ENCODE data around the gene SUMO2. TPM values are rescaled to one million over a fixed set of nuclear protein-coding genes. Genes with fewer than 3 reads are reported as not detected.

Gene SUMO2
- total and polyA plus RNA-seq, 2 of the 4 experiments (the other 2 are of a cell fraction), result 71.3 to 83.7 TPM

DNA sequence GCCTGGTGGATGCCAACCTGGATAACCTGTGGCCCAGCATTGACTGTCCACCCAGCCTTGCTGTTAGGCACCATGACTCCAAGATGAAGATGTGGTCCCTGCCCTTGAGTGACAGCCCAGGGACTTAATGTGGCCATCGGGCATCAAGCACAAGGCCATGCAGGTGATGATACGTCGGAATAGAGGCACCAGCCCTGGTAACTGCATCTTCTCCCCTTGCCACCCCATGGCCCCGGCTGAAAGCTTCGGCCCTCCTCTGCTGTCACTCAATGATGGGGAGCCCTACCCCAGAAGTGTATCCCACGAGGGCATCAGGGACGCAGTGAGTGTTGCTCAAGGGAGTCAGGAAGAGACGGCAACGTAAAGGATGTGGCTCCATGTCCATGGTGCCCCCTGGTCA lies 53.2 kb downstream of the SUMO2 start:
- ATAC-seq (ENCODE audit: low read depth) (no peak), DNase-seq (no peak)
- H4K20me1 ChIP-seq (ENCODE audit: insufficient read depth, low read length), result peaks cover 12% of the 10 kb centered on the region
- no peak overlapping the region for H2AK5ac ChIP-seq (ENCODE audit: low read depth, low read length)
- no peak overlapping the region for H3K4me2 ChIP-seq (ENCODE audit: low read depth, low read length)
- no peaks in the 10 kb centered on the region; the same call in 1 of the 2 replicates for H3K4me1 ChIP-seq (ENCODE audit: control insufficient read depth, insufficient read depth, low read length)
- H2AK9ac ChIP-seq (replicated peaks; ENCODE audit: low read depth, low read length, poor library complexity), result peak overlapping the region; percentile 44
- H4K8ac ChIP-seq (ENCODE audit: low read depth in 2 of 2, low read length in 2 of 2), result no peak overlapping the region
- H3K9me1 ChIP-seq (ENCODE audit: insufficient read depth, low read length), result peaks cover 22% of the 10 kb centered on the region
- no peak overlapping the region for H2BK20ac ChIP-seq (ENCODE audit: low read depth, low read length)
- intact Hi-C loops (cut with micrococcal nuclease) (no loop called here), dilution Hi-C loops (cut with HindIII; ENCODE audit: low sequenced_read_pairs, unreplicated experiment) (no loop called here), in situ Hi-C loops (cut with MboI; ENCODE audit: low sequenced_read_pairs) (no loop called here)
- H3K4ac ChIP-seq (ENCODE audit: low read depth, low read length), result no peak overlapping the region
- H3K4me3 ChIP-seq (ENCODE audit: insufficient read depth, low read depth, low read length), result no peak overlapping the region
- H4K5ac ChIP-seq (ENCODE audit: low read depth, low read length), result no peak overlapping the region
- WGBS, 2 experiments (ENCODE audit: extremely low coverage in 2 of 2, insufficient read length in 1 of 2), result 100% methylated on average over 2 of the region's 9 CpGs; no CpG with 5 or more reads in 1 of the 2 experiments
- H2AFZ ChIP-seq (replicated peaks; ENCODE audit: low read length, poor library complexity), result peak overlapping the region; percentile 46
- H2BK15ac ChIP-seq (ENCODE audit: low read depth, low read length), result no peak overlapping the region
- TF ChIP-seq, protein P1, sequence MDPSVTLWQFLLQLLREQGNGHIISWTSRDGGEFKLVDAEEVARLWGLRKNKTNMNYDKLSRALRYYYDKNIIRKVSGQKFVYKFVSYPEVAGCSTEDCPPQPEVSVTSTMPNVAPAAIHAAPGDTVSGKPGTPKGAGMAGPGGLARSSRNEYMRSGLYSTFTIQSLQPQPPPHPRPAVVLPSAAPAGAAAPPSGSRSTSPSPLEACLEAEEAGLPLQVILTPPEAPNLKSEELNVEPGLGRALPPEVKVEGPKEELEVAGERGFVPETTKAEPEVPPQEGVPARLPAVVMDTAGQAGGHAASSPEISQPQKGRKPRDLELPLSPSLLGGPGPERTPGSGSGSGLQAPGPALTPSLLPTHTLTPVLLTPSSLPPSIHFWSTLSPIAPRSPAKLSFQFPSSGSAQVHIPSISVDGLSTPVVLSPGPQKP (IDR thresholded peaks at IDR 0.05; ENCODE audit: borderline replicate concordance, low read depth, low read length), result no peak
- TF ChIP-seq MAZ (IDR thresholded peaks at IDR 0.05; ENCODE audit: borderline replicate concordance, low read depth, low read length) (no peak), BHLHE40 (IDR thresholded peaks at IDR 0.05; ENCODE audit: low read depth, low read length) (no peak)
- H3K27ac ChIP-seq (ENCODE audit: insufficient read depth, low read length), result no peak overlapping the region
- H2BK120ac ChIP-seq (ENCODE audit: low read depth, low read length), result no peak overlapping the region
- no TSS peak for BruUV-seq (replicated peaks)
- no peak overlapping the region for H3K9ac ChIP-seq (ENCODE audit: low read depth, low read length)
- H3K14ac ChIP-seq (replicated peaks; ENCODE audit: low read depth, low read length), result no peak overlapping the region
- no peaks in the 10 kb centered on the region for H3K9me3 ChIP-seq (ENCODE audit: control insufficient read depth, insufficient read depth, low read length)
- no peak overlapping the region for H3K56ac ChIP-seq (ENCODE audit: extremely low read depth, insufficient read depth, low read length)
- no peak overlapping the region for H2BK5ac ChIP-seq (ENCODE audit: low read depth, low read length, poor library complexity, severe bottlenecking)
- H3K18ac ChIP-seq (ENCODE audit: low read depth, low read length), result no peak overlapping the region
- H3K79me1 ChIP-seq (ENCODE audit: low read depth in 1 of 2, low read length in 2 of 2), result peaks cover 8 to 66% of the 10 kb centered on the region in 2 experiments
- H3K23ac ChIP-seq (ENCODE audit: low read depth, low read length), result no peak overlapping the region
- H4K91ac ChIP-seq (ENCODE audit: insufficient read depth, low read depth, low read length), result no peak overlapping the region
- CTCF ChIA-PET, result interaction anchor here (1.1 kb wide), 1 partner anchor 14 kb away, joined by 3 read pairs; no protein-coding TSS in a partner anchor
- peaks cover 15% of the 10 kb centered on the region for H3K36me3 ChIP-seq (ENCODE audit: control insufficient read depth, insufficient read depth, low read length)
- no peaks in the 10 kb centered on the region for H3K27me3 ChIP-seq (ENCODE audit: control insufficient read depth, insufficient read depth, low read length)
- POLR2A ChIA-PET (ENCODE audit: unreplicated experiment), result no interaction called here

Measured in IMR-90 (cell line).